H4 (cell line): ENCODE measurements around the gene ZP2. TPM values are rescaled to one million over a fixed set of nuclear protein-coding genes. Genes with fewer than 3 reads are reported as not detected.
"Not testable (repeated sequence)": the region's sequence is repeated elsewhere in the genome, so short reads cannot be mapped to it uniquely, and the experiment has no call there.

Experiments used
- DNase-seq: peaks from one replicate; pipeline ENCODE4 v3.0.0-alpha.2; 2015; ENCODE audit warnings: low spot score
- total RNA-seq: library from RNA; depleted of rRNA; stranded (reverse); fragments of >200 nt; shearing (Covaris generic); gene quantifications from 2 replicates; pipeline ENCODE4 v1.2.3, GENCODE V29; 2014

Gene ZP2
- total RNA-seq, 1 experiment from 2014 or later = not detected

DNA sequence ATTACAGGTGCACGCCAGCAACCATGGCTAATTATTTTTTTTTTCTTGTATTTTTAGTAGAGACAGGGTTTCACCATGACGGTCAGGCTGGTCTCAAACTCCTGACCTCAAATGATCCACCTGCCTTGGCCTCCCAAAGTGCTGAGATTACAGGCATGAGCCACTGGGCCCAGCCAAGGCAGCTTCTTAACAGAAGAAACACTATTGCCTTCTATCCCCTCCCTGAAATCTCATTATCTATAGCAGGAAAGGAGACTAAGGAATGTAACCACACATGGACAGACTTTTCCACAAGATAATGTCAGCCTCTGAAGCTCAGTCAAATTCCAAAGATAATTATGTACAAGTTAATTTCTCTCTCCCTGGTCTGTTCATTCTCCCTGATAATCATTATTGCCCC, 5.7 kb upstream of the ZP2 start:
- DNase-seq = no peak

DNA sequence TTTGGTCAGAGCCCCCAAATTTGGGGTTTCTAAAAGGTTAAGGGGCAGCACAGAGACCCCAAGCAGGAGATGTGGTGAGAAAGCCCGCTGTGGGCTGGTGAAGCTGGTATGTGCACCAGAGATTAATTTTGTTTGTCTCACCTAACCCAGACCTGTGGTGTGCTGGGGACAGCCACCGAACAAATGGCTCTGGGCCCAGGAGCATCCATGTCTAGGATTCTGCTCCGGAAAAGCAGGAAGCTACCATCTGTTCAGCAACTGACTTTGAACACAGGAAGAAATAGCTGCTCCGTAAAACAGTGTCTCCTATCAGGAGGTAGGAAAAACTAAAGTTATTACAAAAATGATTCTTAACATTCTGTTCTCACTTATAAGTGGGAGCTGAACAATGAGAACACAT, 2.7 kb upstream of the ZP2 start:
- DNase-seq = no peak

- DNase-seq = no peak
Observed at GRCh38 chr16:21208446-21209230, 2.7 kb downstream of the ZP2 start.

GRCh38 chr16:21206550-21206949, 4.8 kb downstream of the ZP2 start:
- DNase-seq = no peak

GRCh38 chr16:21205303-21205702, 6.1 kb downstream of the ZP2 start:
- no peak for DNase-seq

DNA sequence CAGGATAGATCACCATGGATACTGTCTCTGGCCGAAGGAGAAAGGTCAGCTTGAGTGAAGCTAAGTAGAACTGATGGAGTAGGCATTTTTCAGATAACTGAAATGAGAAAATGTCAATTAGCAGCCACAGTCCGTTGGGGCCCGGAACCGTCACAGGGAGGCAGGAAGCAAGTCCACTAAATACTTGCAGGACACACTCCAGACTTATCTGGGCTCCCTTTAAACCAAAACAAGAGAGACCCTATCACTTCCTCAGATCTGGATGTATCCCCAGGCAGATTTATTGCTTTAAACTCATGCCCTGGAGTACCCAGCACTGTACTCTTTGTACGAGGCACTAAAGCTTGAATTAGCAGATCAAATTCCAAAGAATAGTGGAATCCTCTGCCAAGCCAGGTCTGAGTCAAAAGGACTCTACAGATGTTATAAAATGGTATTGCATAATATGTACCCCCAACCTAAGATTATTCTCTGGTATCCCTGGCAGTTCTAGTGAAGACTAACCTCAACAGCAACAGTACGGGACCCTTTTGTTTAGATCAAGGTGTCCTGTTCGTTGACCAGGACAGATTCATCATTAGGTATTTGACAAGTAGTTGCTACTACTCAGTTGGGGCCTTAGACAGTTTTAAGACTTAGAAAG, 8.1 kb downstream of the ZP2 start:
- no peak for DNase-seq

- DNase-seq = no peak
Observed at GRCh38 chr16:21199607-21200218, 11.7 kb downstream of the ZP2 start.

DNA sequence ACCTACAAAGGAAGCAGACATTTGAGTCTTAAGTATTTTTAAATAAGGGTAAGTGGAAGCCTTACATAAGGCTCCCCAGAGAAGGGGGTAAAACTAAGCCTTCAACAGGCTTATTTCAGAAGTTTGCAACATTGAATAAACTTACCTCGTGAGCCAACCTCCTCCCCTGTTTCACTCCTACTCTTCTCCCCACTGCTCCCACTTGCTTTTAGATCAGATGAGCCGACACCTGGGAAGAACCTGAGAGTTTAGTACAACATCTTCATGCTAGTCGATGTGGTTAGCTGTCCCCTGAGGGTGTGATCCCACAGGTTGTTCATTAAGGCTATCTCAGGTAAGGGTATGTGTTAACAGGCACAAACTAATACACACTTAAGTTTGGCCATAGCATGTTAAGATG, 13.8 kb downstream of the ZP2 start:
- no peak for DNase-seq

- DNase-seq = no peak
Observed at GRCh38 chr16:21197112-21197511, 14.3 kb downstream of the ZP2 start.

DNA sequence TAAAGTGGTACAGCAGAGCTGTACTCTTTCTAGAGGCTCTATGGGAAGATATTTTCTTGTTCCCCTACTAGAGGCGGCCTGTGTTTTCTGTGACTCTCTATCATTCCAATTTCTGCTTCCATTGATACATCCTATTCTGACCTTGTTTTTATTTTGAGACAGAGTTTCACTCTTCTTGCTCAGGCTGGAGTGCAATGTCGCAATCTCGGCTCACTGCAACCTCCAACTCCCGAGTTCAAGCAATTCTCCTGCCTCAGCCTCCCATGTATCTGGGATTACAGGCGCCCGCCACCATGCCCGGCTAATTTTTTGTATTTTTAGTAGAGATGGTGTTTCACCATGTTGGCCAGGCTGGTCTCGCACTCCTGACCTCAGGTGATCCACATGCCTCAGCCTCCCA, 16.0 kb downstream of the ZP2 start:
- DNase-seq = not testable (repeated sequence)

- DNase-seq = no peak
Observed at GRCh38 chr16:21194771-21195301, 16.5 kb downstream of the ZP2 start.

DNA sequence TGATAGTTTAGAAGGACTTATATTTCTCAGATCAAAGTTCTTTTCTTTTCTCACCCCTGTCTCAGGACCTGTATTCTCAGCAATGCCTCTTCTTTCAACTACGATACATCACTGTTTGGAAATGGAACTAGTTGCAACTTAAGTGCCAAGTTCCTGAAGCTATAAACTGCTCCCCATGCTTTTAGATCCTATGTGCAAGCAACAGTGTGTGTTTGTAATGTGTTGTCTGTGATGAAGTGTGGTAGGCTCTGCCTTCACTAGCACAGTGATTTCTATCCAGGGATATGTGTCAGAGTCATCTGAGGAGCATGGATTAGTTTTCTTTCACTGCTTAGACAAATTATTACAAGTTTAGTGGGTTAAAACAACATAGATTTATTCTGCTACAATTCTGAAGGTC, 18.4 kb downstream of the ZP2 start:
- no peak for DNase-seq

DNA sequence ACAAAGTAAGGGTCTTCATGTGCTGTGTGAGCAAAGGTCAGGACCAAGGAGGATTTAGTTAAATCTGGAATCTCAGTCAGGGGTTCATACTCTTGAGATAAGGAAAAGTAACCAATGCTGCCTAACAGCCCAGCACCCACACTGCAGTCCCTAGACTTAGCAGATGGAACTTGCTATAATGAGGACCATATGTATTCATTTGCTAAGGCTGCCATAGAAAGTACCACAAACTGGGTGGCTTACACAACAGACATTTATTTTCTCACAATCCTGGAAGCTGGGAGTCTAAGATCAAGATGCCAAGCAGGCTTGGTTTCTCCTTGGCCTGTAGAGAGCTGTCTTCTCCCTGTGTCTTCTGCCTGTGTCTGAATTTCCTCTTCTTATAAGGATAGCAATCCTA, 20.8 kb downstream of the ZP2 start:
- DNase-seq = no peak

DNA sequence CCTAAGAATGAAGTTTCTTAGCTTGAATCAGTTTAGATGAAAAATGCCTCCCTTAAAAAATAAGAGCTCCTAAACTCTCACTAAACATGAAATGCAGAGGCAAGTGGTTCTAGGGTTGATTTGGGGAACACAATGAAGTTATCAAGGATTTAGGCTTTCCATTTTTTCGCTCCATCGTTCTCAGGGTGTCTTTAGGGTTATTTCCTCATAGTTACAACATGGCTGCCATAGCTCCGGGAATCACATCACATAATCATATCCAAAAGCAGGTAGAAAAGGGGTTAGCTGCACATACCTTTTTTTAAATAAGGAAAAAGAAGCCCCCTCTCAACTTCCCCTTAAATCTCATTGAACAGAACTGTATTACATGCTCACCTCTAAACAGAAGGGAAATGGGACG, 21.4 kb downstream of the ZP2 start:
- DNase-seq = no peak

DNA sequence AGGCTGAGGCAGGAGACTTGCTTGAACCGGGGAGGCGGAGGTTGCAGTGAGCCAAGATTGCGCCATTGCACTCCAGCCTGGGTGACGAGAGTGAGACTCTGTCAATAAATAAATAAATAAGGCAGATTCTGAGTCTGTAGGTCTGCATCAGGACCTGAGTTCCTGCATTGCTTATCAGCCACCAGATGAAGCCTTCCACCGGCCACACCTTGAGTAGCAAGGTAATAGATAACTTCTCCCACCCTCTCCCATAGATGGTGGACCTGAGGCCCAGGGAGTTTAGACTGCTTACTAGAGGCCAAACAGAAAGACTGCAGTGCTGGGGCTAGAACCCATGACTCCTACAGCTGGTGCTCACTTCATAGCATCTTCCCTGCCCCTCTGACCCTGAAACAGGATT, 22.1 kb downstream of the ZP2 start:
- no peak for DNase-seq

GRCh38 chr16:21186326-21186691, 25.1 kb downstream of the ZP2 start:
- DNase-seq = no peak

GRCh38 chr16:21185659-21186325, 25.6 kb downstream of the ZP2 start:
- no peak for DNase-seq

GRCh38 chr16:21184834-21185233, 26.5 kb downstream of the ZP2 start:
- no peak for DNase-seq

GRCh38 chr16:21183995-21184394, 27.4 kb downstream of the ZP2 start:
- no peak for DNase-seq

DNA sequence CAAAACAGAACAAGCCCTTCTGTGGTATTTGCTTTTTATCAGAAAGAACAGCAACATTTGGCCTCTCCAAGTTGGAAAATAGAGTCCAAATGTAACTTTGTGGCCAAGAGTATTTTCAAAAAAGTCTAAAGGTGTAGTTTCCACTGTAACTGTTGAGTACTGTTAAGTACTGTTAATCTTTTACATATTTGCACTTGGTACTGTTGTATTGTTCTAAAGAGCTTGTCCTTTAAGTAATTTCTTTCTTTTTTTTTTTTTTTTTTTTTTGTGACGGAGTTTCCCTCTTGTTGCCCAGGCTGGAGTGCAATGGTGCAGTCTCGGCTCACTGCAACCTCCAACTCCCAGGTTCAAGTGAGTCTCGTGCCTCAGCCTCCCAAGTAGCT, 31.4 kb downstream of the ZP2 start:
- DNase-seq = no peak

DNA sequence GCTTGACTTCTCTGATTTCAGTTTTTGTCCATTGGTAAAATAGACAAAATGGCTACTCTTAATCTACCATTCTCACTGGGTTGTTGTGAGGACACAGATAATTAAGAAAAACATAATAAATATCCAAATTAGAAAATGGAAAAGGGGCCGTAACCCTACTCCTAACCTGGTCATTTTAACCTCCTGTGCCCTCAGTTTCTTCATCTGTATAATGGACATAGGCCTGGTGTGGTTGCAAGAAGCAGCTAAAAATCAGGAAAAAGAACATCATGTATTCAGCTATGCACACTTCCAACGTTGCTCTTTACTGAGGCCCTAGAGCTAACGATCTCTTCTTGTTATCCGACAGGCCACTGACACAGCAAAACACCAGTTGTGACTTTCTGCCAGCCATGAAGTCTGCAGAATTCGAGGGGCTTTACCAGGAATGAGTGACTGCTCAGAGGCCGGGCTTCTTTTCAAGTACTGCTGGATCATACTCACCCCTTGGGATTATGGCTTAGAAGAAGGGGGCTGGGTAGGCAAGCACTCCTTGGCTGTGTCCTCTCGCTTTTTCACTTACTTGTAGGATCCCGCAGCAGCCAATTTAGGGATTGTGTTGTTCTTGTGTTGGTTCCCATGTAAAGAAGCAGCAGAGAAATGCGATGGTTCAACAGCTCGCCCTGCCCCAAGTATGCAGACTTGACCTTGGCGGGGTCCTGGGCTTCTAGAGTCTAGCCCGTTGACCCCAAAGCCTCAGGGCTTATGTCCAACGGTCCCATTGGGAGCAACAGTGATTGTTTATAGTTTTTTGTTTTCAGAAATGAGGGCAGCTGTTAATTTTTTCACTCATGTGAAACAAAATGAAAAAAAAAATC, 32.0 kb downstream of the ZP2 start:
- DNase-seq = no peak

GRCh38 chr16:21175397-21175796, 36.0 kb downstream of the ZP2 start:
- no peak for DNase-seq
